NK-92 treated with Interleukin-12 subunit alpha and Interleukin-12 subunit beta, amount 100 ng/mL, for 24 hours (cell line): ENCODE results near the gene SLC48A1.
"Not testable (repeated sequence)": the region's sequence is repeated elsewhere in the genome, so short reads cannot be mapped to it uniquely, and the experiment has no call there.

Source experiments
- DNase-seq: peaks from one replicate; lab custom pipeline; 2025; lab: John Stamatoyannopoulos, UW

Gene SLC48A1

GRCh38 chr12:47791351-47791746 lies 18.3 kb downstream of the SLC48A1 start:
- DNase-seq, result no peak

GRCh38 chr12:47791874-47792273 lies 18.8 kb downstream of the SLC48A1 start:
- DNase-seq, result no peak

GRCh38 chr12:47793015-47793681 lies 20.1 kb downstream of the SLC48A1 start:
- no peak for DNase-seq

GRCh38 chr12:47794679-47795078 lies 21.6 kb downstream of the SLC48A1 start:
- no peak for DNase-seq

- DNase-seq, result no peak
Observed at GRCh38 chr12:47795121-47795813, 22.2 kb downstream of the SLC48A1 start.

GRCh38 chr12:47795814-47796411 lies 22.9 kb downstream of the SLC48A1 start:
- no peak for DNase-seq

GRCh38 chr12:47797441-47797840 lies 24.4 kb downstream of the SLC48A1 start:
- DNase-seq, result no peak

- DNase-seq, result no peak
Observed at GRCh38 chr12:47798382-47798948, 25.4 kb downstream of the SLC48A1 start.

- DNase-seq, result no peak
Observed at GRCh38 chr12:47799357-47799955, 26.4 kb downstream of the SLC48A1 start.

- no peak for DNase-seq
Observed at GRCh38 chr12:47800582-47800981, 27.5 kb downstream of the SLC48A1 start.

GRCh38 chr12:47801170-47801903 lies 28.3 kb downstream of the SLC48A1 start:
- no peak for DNase-seq

- DNase-seq, result no peak
Observed at GRCh38 chr12:47801904-47802246, 28.8 kb downstream of the SLC48A1 start.

- DNase-seq, result no peak
Observed at GRCh38 chr12:47802312-47802711, 29.3 kb downstream of the SLC48A1 start.

- no peak for DNase-seq
Observed at GRCh38 chr12:47803191-47803875, 30.3 kb downstream of the SLC48A1 start.

- no peak for DNase-seq
Observed at GRCh38 chr12:47804171-47804570, 31.1 kb downstream of the SLC48A1 start.

- no peak for DNase-seq
Observed at GRCh38 chr12:47805417-47805816, 32.4 kb downstream of the SLC48A1 start.

GRCh38 chr12:47807338-47807737 lies 34.3 kb downstream of the SLC48A1 start:
- no peak for DNase-seq

GRCh38 chr12:47808050-47808449 lies 35.0 kb downstream of the SLC48A1 start:
- DNase-seq, result peak; percentile 88

- DNase-seq, result peak; percentile 76
Observed at GRCh38 chr12:47808574-47809365, 35.7 kb downstream of the SLC48A1 start.

GRCh38 chr12:47809518-47809917 lies 36.5 kb downstream of the SLC48A1 start:
- DNase-seq, result not testable (repeated sequence)

GRCh38 chr12:47811072-47811396 lies 38.0 kb downstream of the SLC48A1 start:
- DNase-seq, result no peak
